ENCODE results near the gene VPS16. TPM values are rescaled to one million over a fixed set of nuclear protein-coding genes. Genes with fewer than 3 reads are reported as not detected.

Gene VPS16
- total and polyA plus RNA-seq, 2 donors = 37.0 to 93.3 TPM

DNA sequence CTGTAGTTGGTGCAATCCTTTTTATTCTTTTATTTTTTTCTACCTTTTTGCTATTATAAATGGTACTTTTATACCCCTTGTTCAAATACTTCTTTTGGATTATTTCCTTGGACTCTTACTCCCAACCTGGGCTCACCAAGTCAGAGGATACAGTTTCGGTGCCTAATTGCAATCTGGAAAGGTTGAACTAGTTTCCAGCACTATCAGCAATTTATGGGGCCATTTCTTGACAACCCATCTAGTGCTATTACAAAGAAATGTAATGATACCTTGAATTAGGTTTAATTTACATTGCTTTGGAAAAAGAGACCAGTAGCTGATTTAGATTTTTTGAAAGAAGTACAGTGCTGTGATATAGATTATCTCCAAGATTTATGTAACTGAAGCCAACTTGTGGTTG is 38.0 kb downstream of the VPS16 start:
- no peaks in the 10 kb centered on the region for H3K27me3 ChIP-seq (ENCODE audit: control insufficient read depth in 2 of 2, insufficient read depth in 1 of 2, low read length in 1 of 2)
- 99% methylated on average over 1 of the region's 1 CpG for WGBS
- no peak for DNase-seq (ENCODE audit: low read depth in 6 of 9, low spot score in 9 of 9)
- peaks cover 0 to 4% of the 10 kb centered on the region in 2 donors for H3K36me3 ChIP-seq (ENCODE audit: control insufficient read depth in 2 of 2, insufficient read depth in 2 of 2, low read length in 1 of 2)
- H3K4me3 ChIP-seq (ENCODE audit: low read length in 2 of 2) = no peak overlapping the region
- H3K9me3 ChIP-seq (ENCODE audit: control insufficient read depth in 2 of 2, insufficient read depth in 1 of 2, low read length in 1 of 2) = no peaks in the 10 kb centered on the region
- H3K27ac ChIP-seq (ENCODE audit: low read depth in 1 of 2, low read length in 1 of 2) = no peak overlapping the region
- H3K4me1 ChIP-seq (ENCODE audit: control insufficient read depth in 2 of 2, insufficient read depth in 2 of 2, low read length in 2 of 2) = peaks cover 13 to 18% of the 10 kb centered on the region in 2 donors

GRCh38 chr20:2879146-2879545 is 38.6 kb downstream of the VPS16 start:
- Histone ChIP-seq H3K36me3 (ENCODE audit: control insufficient read depth in 2 of 2, insufficient read depth in 2 of 2, low read length in 1 of 2) (peaks cover 0 to 4% of the 10 kb centered on the region in 2 donors), H3K4me1 (ENCODE audit: control insufficient read depth in 2 of 2, insufficient read depth in 2 of 2, low read length in 2 of 2) (peaks cover 13 to 18% of the 10 kb centered on the region in 2 donors), H3K27ac (ENCODE audit: low read depth in 1 of 2, low read length in 1 of 2) (no peak overlapping the region), H3K4me3 (ENCODE audit: low read length in 2 of 2) (no peak overlapping the region), H3K9me3 (ENCODE audit: control insufficient read depth in 2 of 2, insufficient read depth in 1 of 2, low read length in 1 of 2) (no peaks in the 10 kb centered on the region), H3K27me3 (ENCODE audit: control insufficient read depth in 2 of 2, insufficient read depth in 1 of 2, low read length in 1 of 2) (no peaks in the 10 kb centered on the region)
- DNase-seq (ENCODE audit: low read depth in 6 of 9, low spot score in 9 of 9) = no peak
- WGBS = 96% methylated on average over 3 of the region's 3 CpGs

GRCh38 chr20:2880650-2881049 is 40.1 kb downstream of the VPS16 start:
- H3K36me3 ChIP-seq (ENCODE audit: control insufficient read depth in 2 of 2, insufficient read depth in 2 of 2, low read length in 1 of 2) = peaks cover 0 to 2% of the 10 kb centered on the region in 2 donors
- no peak overlapping the region for H3K4me3 ChIP-seq (ENCODE audit: low read length in 2 of 2)
- peaks cover 3 to 6% of the 10 kb centered on the region in 2 donors for H3K4me1 ChIP-seq (ENCODE audit: control insufficient read depth in 2 of 2, insufficient read depth in 2 of 2, low read length in 2 of 2)
- H3K27ac ChIP-seq (ENCODE audit: low read depth in 1 of 2, low read length in 1 of 2) = no peak overlapping the region
- WGBS = 99% methylated on average over 7 of the region's 7 CpGs
- H3K27me3 ChIP-seq (ENCODE audit: control insufficient read depth in 2 of 2, insufficient read depth in 1 of 2, low read length in 1 of 2) = no peaks in the 10 kb centered on the region
- DNase-seq (ENCODE audit: low read depth in 6 of 9, low spot score in 9 of 9) = no peak
- no peaks in the 10 kb centered on the region for H3K9me3 ChIP-seq (ENCODE audit: control insufficient read depth in 2 of 2, insufficient read depth in 1 of 2, low read length in 1 of 2)

GRCh38 chr20:2883726-2884637 is 43.4 kb downstream of the VPS16 start:
- WGBS = 79% methylated on average over 3 of the region's 3 CpGs
- no peaks in the 10 kb centered on the region for H3K36me3 ChIP-seq (ENCODE audit: control insufficient read depth in 2 of 2, insufficient read depth in 2 of 2, low read length in 1 of 2)
- H3K27me3 ChIP-seq (ENCODE audit: control insufficient read depth in 2 of 2, insufficient read depth in 1 of 2, low read length in 1 of 2) = no peaks in the 10 kb centered on the region
- H3K9me3 ChIP-seq (ENCODE audit: control insufficient read depth in 2 of 2, insufficient read depth in 1 of 2, low read length in 1 of 2) = no peaks in the 10 kb centered on the region
- no peak overlapping the region for H3K27ac ChIP-seq (ENCODE audit: low read depth in 1 of 2, low read length in 1 of 2)
- H3K4me1 ChIP-seq (ENCODE audit: control insufficient read depth in 2 of 2, insufficient read depth in 2 of 2, low read length in 2 of 2) = peaks cover 0 to 2% of the 10 kb centered on the region in 2 donors
- no peak for DNase-seq (ENCODE audit: low read depth in 6 of 9, low spot score in 9 of 9)
- H3K4me3 ChIP-seq (ENCODE audit: low read length in 2 of 2) = no peak overlapping the region

- no peak overlapping the region for H3K27ac ChIP-seq (ENCODE audit: low read depth in 1 of 2, low read length in 1 of 2)
- no peak for DNase-seq (ENCODE audit: low read depth in 6 of 9, low spot score in 9 of 9)
- H3K36me3 ChIP-seq (ENCODE audit: control insufficient read depth in 2 of 2, insufficient read depth in 2 of 2, low read length in 1 of 2) = peaks cover 0 to 3% of the 10 kb centered on the region in 2 donors
- H3K4me3 ChIP-seq (ENCODE audit: low read length in 2 of 2) = no peak overlapping the region
- H3K27me3 ChIP-seq (ENCODE audit: control insufficient read depth in 2 of 2, insufficient read depth in 1 of 2, low read length in 1 of 2) = no peaks in the 10 kb centered on the region
- peaks cover 0 to 2% of the 10 kb centered on the region in 2 donors for H3K4me1 ChIP-seq (ENCODE audit: control insufficient read depth in 2 of 2, insufficient read depth in 2 of 2, low read length in 2 of 2)
- H3K9me3 ChIP-seq (ENCODE audit: control insufficient read depth in 2 of 2, insufficient read depth in 1 of 2, low read length in 1 of 2) = no peaks in the 10 kb centered on the region
- WGBS = 99% methylated on average over 3 of the region's 3 CpGs
Observed at GRCh38 chr20:2887715-2888114, 47.2 kb downstream of the VPS16 start.

DNA sequence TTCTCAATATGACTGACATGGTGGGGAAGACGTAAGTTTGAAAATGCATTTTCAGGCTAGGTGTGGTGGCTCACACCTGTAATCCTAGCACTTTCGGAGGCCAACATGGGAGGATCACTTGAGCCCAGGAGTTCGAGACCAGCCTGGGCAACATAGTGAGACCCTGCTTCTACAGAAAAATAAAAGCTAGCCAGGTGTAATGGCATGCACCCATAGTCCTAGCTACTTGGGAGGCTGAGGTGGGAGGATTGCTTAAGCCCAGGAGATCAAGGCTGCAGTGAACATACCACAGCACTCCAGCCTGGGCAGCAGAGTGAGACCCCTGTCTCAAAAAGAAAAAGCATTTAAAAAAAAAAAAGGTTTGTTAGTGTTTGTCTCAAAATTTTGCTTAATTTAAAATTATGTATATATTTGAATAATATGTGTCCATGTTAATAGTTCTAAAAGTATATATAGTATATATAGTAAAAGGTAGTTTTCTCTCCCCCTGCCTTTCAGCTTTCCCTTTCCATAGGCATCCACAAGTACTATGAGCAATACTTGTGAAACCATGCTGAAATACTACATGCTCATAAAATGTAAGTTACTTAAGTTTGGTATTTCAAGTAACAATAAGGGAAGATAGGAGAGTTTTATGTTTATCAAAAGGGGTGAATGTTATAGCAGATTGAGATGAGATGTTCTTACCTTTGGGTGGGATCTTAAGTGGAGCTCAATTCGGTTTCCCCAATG is 47.8 kb downstream of the VPS16 start:
- Histone ChIP-seq H3K4me1 (ENCODE audit: control insufficient read depth in 2 of 2, insufficient read depth in 2 of 2, low read length in 2 of 2) (peaks cover 0 to 2% of the 10 kb centered on the region in 2 donors), H3K36me3 (ENCODE audit: control insufficient read depth in 2 of 2, insufficient read depth in 2 of 2, low read length in 1 of 2) (peaks cover 0 to 3% of the 10 kb centered on the region in 2 donors), H3K27ac (ENCODE audit: low read depth in 1 of 2, low read length in 1 of 2) (no peak overlapping the region), H3K4me3 (ENCODE audit: low read length in 2 of 2) (no peak overlapping the region), H3K27me3 (ENCODE audit: control insufficient read depth in 2 of 2, insufficient read depth in 1 of 2, low read length in 1 of 2) (no peaks in the 10 kb centered on the region), H3K9me3 (ENCODE audit: control insufficient read depth in 2 of 2, insufficient read depth in 1 of 2, low read length in 1 of 2) (no peaks in the 10 kb centered on the region)
- 89% methylated on average over 4 of the region's 4 CpGs for WGBS
- DNase-seq (ENCODE audit: low read depth in 6 of 9, low spot score in 9 of 9) = no peak

DNA sequence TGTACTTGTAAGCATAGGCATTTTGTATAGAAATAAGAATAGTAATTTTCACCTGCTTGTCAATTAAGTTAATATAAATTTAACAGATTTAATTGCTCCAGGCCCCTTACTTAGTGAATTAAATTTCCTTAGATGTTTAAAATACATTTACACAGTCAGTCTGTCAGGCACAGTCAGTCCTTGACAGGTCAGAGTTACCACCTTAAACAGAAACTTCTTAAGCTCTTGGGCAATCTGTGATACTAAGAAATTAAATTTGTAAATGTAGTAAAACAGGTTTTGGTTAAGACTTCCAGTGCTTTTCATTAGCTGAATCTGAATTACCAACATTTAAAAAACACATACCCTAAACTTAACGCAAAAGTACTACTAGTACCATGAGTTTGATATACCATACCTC is 48.7 kb downstream of the VPS16 start:
- Histone ChIP-seq H3K27me3 (ENCODE audit: control insufficient read depth in 2 of 2, insufficient read depth in 1 of 2, low read length in 1 of 2) (no peaks in the 10 kb centered on the region), H3K27ac (ENCODE audit: low read depth in 1 of 2, low read length in 1 of 2) (no peak overlapping the region), H3K36me3 (ENCODE audit: control insufficient read depth in 2 of 2, insufficient read depth in 2 of 2, low read length in 1 of 2) (peaks cover 0 to 3% of the 10 kb centered on the region in 2 donors), H3K4me1 (ENCODE audit: control insufficient read depth in 2 of 2, insufficient read depth in 2 of 2, low read length in 2 of 2) (peaks cover 0 to 2% of the 10 kb centered on the region in 2 donors), H3K9me3 (ENCODE audit: control insufficient read depth in 2 of 2, insufficient read depth in 1 of 2, low read length in 1 of 2) (peaks cover 0 to under 1% of the 10 kb centered on the region in 2 donors), H3K4me3 (ENCODE audit: low read length in 2 of 2) (no peak overlapping the region)
- DNase-seq (ENCODE audit: low read depth in 6 of 9, low spot score in 9 of 9) = no peak
- WGBS = 39% methylated on average over 1 of the region's 1 CpG

GRCh38 chr20:2889797-2890196 is 49.3 kb downstream of the VPS16 start:
- peaks cover 0 to 3% of the 10 kb centered on the region in 2 donors for H3K36me3 ChIP-seq (ENCODE audit: control insufficient read depth in 2 of 2, insufficient read depth in 2 of 2, low read length in 1 of 2)
- H3K4me1 ChIP-seq (ENCODE audit: control insufficient read depth in 2 of 2, insufficient read depth in 2 of 2, low read length in 2 of 2) = peaks cover 0 to 2% of the 10 kb centered on the region in 2 donors
- DNase-seq (ENCODE audit: low read depth in 6 of 9, low spot score in 9 of 9) = no peak
- H3K9me3 ChIP-seq (ENCODE audit: control insufficient read depth in 2 of 2, insufficient read depth in 1 of 2, low read length in 1 of 2) = peaks cover 0 to 5% of the 10 kb centered on the region in 2 donors
- H3K27me3 ChIP-seq (ENCODE audit: control insufficient read depth in 2 of 2, insufficient read depth in 1 of 2, low read length in 1 of 2) = no peaks in the 10 kb centered on the region
- no peak overlapping the region for H3K4me3 ChIP-seq (ENCODE audit: low read length in 2 of 2)
- WGBS = 97% methylated on average over 3 of the region's 3 CpGs
- no peak overlapping the region for H3K27ac ChIP-seq (ENCODE audit: low read depth in 1 of 2, low read length in 1 of 2)

- peaks cover 0 to 2% of the 10 kb centered on the region in 2 donors for H3K4me1 ChIP-seq (ENCODE audit: control insufficient read depth in 2 of 2, insufficient read depth in 2 of 2, low read length in 2 of 2)
- 93% methylated on average over 2 of the region's 2 CpGs for WGBS
- no peak overlapping the region for H3K27ac ChIP-seq (ENCODE audit: low read depth in 1 of 2, low read length in 1 of 2)
- H3K4me3 ChIP-seq (ENCODE audit: low read length in 2 of 2) = no peak overlapping the region
- no peaks in the 10 kb centered on the region for H3K27me3 ChIP-seq (ENCODE audit: control insufficient read depth in 2 of 2, insufficient read depth in 1 of 2, low read length in 1 of 2)
- peaks cover 0 to 15% of the 10 kb centered on the region in 2 donors for H3K9me3 ChIP-seq (ENCODE audit: control insufficient read depth in 2 of 2, insufficient read depth in 1 of 2, low read length in 1 of 2)
- H3K36me3 ChIP-seq (ENCODE audit: control insufficient read depth in 2 of 2, insufficient read depth in 2 of 2, low read length in 1 of 2) = peaks cover 0 to 3% of the 10 kb centered on the region in 2 donors
- no peak for DNase-seq (ENCODE audit: low read depth in 6 of 9, low spot score in 9 of 9)
Observed at GRCh38 chr20:2890742-2891141, 50.2 kb downstream of the VPS16 start.
